ENCODE data around the gene UBAP1.

UBAP1 gene

GRCh38 chr9:34179213-34180136 lies 632 bp downstream of the UBAP1 start (continued):
- TF ChIP-seq SETDB1 (IDR thresholded peaks at IDR 0.05; ENCODE audit: insufficient read length, low read length) (no peak), SP2 (tag by site-specific recombination; IDR thresholded peaks at IDR 0.05) (peak; percentile 61), ZNF133 (tag by site-specific recombination; IDR thresholded peaks at IDR 0.05) (no peak), ZNF629 (tag by site-specific recombination; IDR thresholded peaks at IDR 0.05) (0 out of 2 replicates have a peak, but pooled peaks have one; percentile 0), SCRT1 (tag by site-specific recombination; IDR thresholded peaks at IDR 0.05; ENCODE audit: borderline replicate concordance) (no peak), KLF10 (tag by site-specific recombination; IDR thresholded peaks at IDR 0.05) (no peak), ZNF510 (tag by site-specific recombination; IDR thresholded peaks at IDR 0.05; ENCODE audit: insufficient replicate concordance) (no peak), ZNF76 (tag by site-specific recombination; IDR thresholded peaks at IDR 0.05; ENCODE audit: borderline replicate concordance, low read depth) (peak; percentile 84), ELK4 (IDR thresholded peaks at IDR 0.05; ENCODE audit: borderline replicate concordance, low read depth, low read length) (no peak), ZSCAN18 (tag by site-specific recombination; IDR thresholded peaks at IDR 0.05) (no peak), SCRT2 (tag by site-specific recombination; IDR thresholded peaks at IDR 0.05) (no peak), KLF8 (tag by site-specific recombination; IDR thresholded peaks at IDR 0.05) (peak; percentile 1; the same call in 1 of the 2 replicates), ZNF366 (tag by site-specific recombination; conservative IDR thresholded peaks at IDR 0.05) (no peak; the same call in 1 of the 2 replicates), ZBTB8A (tag by site-specific recombination; IDR thresholded peaks at IDR 0.05) (no peak), MZF1 (tag by site-specific recombination; IDR thresholded peaks at IDR 0.05; ENCODE audit: borderline replicate concordance) (peak; percentile 28; the same call in 1 of the 2 replicates), ZNF600 (tag by site-specific recombination; IDR thresholded peaks at IDR 0.05) (peak; percentile 30; the same call in 1 of the 2 replicates), ZNF174 (tag by site-specific recombination; IDR thresholded peaks at IDR 0.05) (no peak), ZNF37A (tag by site-specific recombination; IDR thresholded peaks at IDR 0.05) (no peak), ZNF548 (tag by site-specific recombination; IDR thresholded peaks at IDR 0.05) (no peak), ZBTB7A (tag by site-specific recombination; IDR thresholded peaks at IDR 0.05; ENCODE audit: low read depth) (no peak), ZNF157 (tag by site-specific recombination; IDR thresholded peaks at IDR 0.05) (no peak), EGR2 (tag by site-specific recombination; IDR thresholded peaks at IDR 0.05; ENCODE audit: low read depth) (0 out of 2 replicates have a peak, but pooled peaks have one; percentile 3), ZBTB6 (tag by site-specific recombination; IDR thresholded peaks at IDR 0.05) (0 out of 2 replicates have a peak, but pooled peaks have one; percentile 5), PRDM10 (tag by site-specific recombination; IDR thresholded peaks at IDR 0.05) (no peak; the same call in 1 of the 2 replicates), ZNF324 (tag by site-specific recombination; IDR thresholded peaks at IDR 0.05) (no peak; the same call in 1 of the 2 replicates), PRDM6 (tag by site-specific recombination; IDR thresholded peaks at IDR 0.05) (peak; percentile 56; the same call in 1 of the 2 replicates), ZNF747 (tag by site-specific recombination; IDR thresholded peaks at IDR 0.05) (no peak), ZNF354C (tag by site-specific recombination; IDR thresholded peaks at IDR 0.05; ENCODE audit: borderline replicate concordance, low read depth) (no peak), ZBTB20 (tag by site-specific recombination; IDR thresholded peaks at IDR 0.05) (peak; percentile 51; the same call in 1 of the 2 replicates), ZNF155 (tag by site-specific recombination; IDR thresholded peaks at IDR 0.05) (no peak)

Measured in HEK293 (cell line).